Mucosa of descending colon (tissue), 3 donors: ENCODE measurements around the gene DLGAP1. TPM values are rescaled to one million over a fixed set of nuclear protein-coding genes. Genes with fewer than 3 reads are reported as not detected.

ENCODE experiments used
- ATAC-seq: fragments of 200-7000 bp; cut with Tn5 transposase; one replicate; pipeline ENCODE4 v1.9.1; 2020; ENCODE audit warnings: mild to moderate bottlenecking, moderate library complexity
- DNase-seq, 3 donors: peaks; one replicate each; pipeline ENCODE4 v3.0.0-alpha.2; 2020
- H3K36me3 ChIP-seq: fragments of 200-600 bp; one replicate; pipeline ENCODE4 v1.8.0; 2021; ENCODE audit warnings: low read depth, mild to moderate bottlenecking
- H3K4me1 ChIP-seq: fragments of 200-600 bp; one replicate; pipeline ENCODE4 v1.8.0; 2021; ENCODE audit warnings: low read depth, mild to moderate bottlenecking
- H3K4me3 ChIP-seq: fragments of 200-600 bp; one replicate; pipeline ENCODE4 v1.8.0; 2021; ENCODE audit warnings: mild to moderate bottlenecking
- H3K9me3 ChIP-seq: fragments of 200-600 bp; one replicate; pipeline ENCODE4 v1.8.0; 2021; ENCODE audit warnings: mild to moderate bottlenecking
- intact Hi-C, 2 donors: fragments of 100-400 bp; cut with DNase I in 1 of 2; cut with micrococcal nuclease in 1 of 2; formaldehyde crosslinking; loops; one replicate each; pipeline versions ENCODE4 v1.11.0 to v1.11.1; 2022; cut with DNase I, micrococcal nuclease
- total RNA-seq, 3 donors: library from RNA; stranded (reverse); fragmentation: NEBNext Ultra II Directional in 2 of 3; extraction: Animal tissue kit (Norgen Biotek cat#: 25700) in 2 of 3; gene quantifications; one replicate each; pipeline versions ENCODE4 v1.2.1 to v1.2.4, GENCODE V29; 2021 to 2023
- TF ChIP-seq, protein P1 (sequence below): fragments of 200-600 bp; IDR thresholded peaks from one replicate; pipeline ENCODE4 v1.8.0; 2022; ENCODE audit warnings: antibody characterized with exemption, mild to moderate bottlenecking
- donor health status: DM: no; HTN: no; CAD: no; lungs with moderate emphysema.
- donor health status: DM: no; HTN: no; CAD: no.
- donor health status: DM: no; HTN: yes; CAD: no.

The DLGAP1 gene
- total RNA-seq, 3 donors from 2014 or later = 0.46 to 6.8 (median 4.1) TPM

DNA sequence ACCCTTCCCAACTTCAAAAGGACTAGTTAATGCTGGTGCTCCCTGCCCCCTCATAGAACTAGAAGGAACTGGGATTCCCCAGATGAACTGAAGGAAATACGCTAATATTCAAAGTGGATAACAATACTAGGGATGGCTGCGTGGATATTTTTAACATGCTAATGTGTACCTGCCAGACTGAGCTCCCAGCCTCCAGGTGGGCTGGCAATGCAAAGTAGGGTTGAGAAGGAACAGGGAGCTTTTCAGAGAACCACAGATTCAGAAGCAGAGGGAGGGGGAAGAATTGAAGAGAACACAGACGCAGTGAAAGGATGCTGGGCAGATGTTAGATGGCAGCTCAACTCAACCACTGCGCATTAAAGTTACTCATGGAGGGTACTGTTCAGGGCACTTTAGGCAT, 650.8 kb downstream of the DLGAP1 start:
- H3K4me3 ChIP-seq = no peak overlapping the region
- no peaks in the 10 kb centered on the region for H3K9me3 ChIP-seq
- no peaks in the 10 kb centered on the region for H3K36me3 ChIP-seq
- no peaks in the 10 kb centered on the region for H3K4me1 ChIP-seq
- DNase-seq (no peak), ATAC-seq (no peak)
- TF ChIP-seq, protein P1, sequence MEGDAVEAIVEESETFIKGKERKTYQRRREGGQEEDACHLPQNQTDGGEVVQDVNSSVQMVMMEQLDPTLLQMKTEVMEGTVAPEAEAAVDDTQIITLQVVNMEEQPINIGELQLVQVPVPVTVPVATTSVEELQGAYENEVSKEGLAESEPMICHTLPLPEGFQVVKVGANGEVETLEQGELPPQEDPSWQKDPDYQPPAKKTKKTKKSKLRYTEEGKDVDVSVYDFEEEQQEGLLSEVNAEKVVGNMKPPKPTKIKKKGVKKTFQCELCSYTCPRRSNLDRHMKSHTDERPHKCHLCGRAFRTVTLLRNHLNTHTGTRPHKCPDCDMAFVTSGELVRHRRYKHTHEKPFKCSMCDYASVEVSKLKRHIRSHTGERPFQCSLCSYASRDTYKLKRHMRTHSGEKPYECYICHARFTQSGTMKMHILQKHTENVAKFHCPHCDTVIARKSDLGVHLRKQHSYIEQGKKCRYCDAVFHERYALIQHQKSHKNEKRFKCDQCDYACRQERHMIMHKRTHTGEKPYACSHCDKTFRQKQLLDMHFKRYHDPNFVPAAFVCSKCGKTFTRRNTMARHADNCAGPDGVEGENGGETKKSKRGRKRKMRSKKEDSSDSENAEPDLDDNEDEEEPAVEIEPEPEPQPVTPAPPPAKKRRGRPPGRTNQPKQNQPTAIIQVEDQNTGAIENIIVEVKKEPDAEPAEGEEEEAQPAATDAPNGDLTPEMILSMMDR = no peak
- intact Hi-C loops = no loop called here

DNA sequence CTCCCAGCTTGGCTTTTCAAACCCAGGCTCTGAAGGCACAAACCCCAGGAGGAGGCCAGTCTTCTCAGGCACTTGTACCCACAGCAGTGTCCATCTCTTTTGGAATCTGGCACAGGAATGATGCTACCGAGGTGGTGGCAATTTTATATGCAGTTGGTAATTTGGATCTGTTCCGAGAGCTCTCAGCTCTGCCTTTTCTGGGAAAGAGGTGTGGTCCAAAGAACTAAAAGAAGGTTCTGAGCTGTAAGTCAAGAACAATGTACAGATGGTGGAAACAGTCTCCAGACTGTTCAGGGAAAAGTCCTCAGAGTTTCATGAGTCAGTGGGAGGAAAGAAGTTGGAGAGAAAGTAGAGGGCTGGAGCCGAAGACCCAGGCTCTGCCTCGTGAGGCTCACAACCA, 651.8 kb downstream of the DLGAP1 start:
- DNase-seq = no peak
- Histone ChIP-seq H3K4me3 (no peak overlapping the region), H3K9me3 (no peaks in the 10 kb centered on the region), H3K36me3 (no peaks in the 10 kb centered on the region), H3K4me1 (no peaks in the 10 kb centered on the region)
- no peak for ATAC-seq
- TF ChIP-seq, protein P1 = no peak
- intact Hi-C loops = no loop called here

DNA sequence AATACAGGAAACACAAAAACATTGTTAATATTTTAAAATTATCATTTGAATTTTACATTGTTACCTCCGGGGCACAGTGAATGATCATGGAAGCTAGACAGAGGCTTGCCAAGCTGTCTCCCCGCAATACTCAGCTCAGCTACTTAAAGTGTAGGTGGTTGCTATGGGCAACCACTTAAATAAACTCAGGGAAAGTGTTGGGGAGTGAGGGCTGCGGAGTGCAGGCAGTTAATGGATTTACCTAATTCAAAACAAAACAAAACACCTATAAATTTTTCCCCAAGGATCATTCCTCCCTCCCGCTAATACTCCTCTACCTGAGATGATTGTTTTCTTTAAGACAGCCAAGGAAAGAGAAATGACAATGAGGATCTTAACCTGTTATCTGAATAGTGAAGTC, 655.6 kb downstream of the DLGAP1 start:
- TF ChIP-seq, protein P1 = no peak
- Histone ChIP-seq H3K4me1 (no peaks in the 10 kb centered on the region), H3K36me3 (no peaks in the 10 kb centered on the region), H3K4me3 (no peak overlapping the region), H3K9me3 (no peaks in the 10 kb centered on the region)
- no peak for DNase-seq
- ATAC-seq = no peak
- intact Hi-C loops = no loop called here

DNA sequence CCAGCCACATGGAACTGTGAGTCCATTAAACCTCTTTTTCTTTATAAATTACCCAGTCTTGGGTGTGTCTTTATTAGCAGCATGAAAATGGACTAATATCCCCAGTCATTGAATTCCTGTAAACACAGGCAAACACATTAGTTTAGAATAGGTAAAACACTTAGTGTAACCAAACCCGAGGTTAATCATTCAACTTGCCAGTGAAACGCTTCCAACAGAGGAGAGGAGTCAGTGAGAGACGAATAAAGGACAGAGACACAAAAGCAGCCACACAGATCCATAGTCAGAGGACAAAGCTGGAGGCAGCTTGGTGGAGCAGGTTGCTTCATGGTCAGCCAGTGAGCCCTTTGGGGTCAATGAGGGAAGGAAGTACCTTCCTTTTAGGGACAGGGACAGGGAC, 657.1 kb downstream of the DLGAP1 start:
- DNase-seq (no peak), ATAC-seq (no peak)
- intact Hi-C loops = no loop called here
- Histone ChIP-seq H3K36me3 (no peaks in the 10 kb centered on the region), H3K4me1 (no peaks in the 10 kb centered on the region), H3K4me3 (no peak overlapping the region), H3K9me3 (no peaks in the 10 kb centered on the region)
- TF ChIP-seq, protein P1 = no peak

DNA sequence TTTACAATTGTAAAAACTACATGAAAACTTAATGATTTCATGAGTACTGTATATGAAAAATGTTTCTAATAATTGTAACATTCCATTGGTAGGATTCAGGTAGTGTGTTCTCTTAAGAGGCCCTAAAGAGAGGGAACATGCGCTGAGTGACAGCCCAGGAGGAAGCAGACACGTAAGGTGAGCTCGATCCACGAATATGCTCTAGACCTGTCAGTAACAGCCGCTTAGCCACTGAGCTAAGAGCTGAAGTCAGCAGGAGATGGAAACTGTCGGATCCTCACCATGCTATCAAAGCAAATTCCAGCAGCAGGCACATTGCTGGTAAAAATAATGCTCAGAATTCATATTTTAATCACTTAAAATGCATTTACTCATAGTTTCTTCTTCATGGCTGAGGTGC, 658.7 kb downstream of the DLGAP1 start:
- intact Hi-C loops = no loop called here
- no peak overlapping the region for H3K4me3 ChIP-seq
- H3K9me3 ChIP-seq = no peaks in the 10 kb centered on the region
- ATAC-seq = no peak
- TF ChIP-seq, protein P1 = no peak
- no peaks in the 10 kb centered on the region for H3K4me1 ChIP-seq
- no peaks in the 10 kb centered on the region for H3K36me3 ChIP-seq
- DNase-seq = no peak
